Endodermal cell (in vitro differentiated cells): ENCODE results near the gene GPR84. TPM values are rescaled to one million over a fixed set of nuclear protein-coding genes. Genes with fewer than 3 reads are reported as not detected.
A peak's percentile ranks its signal among the peaks of the same experiment; 100 is the strongest.

Experiments used
- DNase-seq: peaks from one replicate; pipeline ENCODE4 v3.0.0-alpha.2; 2017
- H3K27ac ChIP-seq: 2 replicates; pipeline ENCODE4 v1.5.1; 2013; ENCODE audit warnings: mild to moderate bottlenecking, low read depth, low read length, moderate library complexity
- H3K27me3 ChIP-seq: 2 replicates; pipeline ENCODE4 v1.6.1; 2013; ENCODE audit warnings: mild to moderate bottlenecking, low read length, moderate library complexity; ENCODE audit not compliant: insufficient read depth, control insufficient read depth, poor library complexity, severe bottlenecking
- H3K36me3 ChIP-seq: 2 replicates; pipeline ENCODE4 v1.7.0; 2013; ENCODE audit warnings: mild to moderate bottlenecking, low read length, moderate library complexity; ENCODE audit not compliant: control insufficient read depth, insufficient read depth
- H3K4me1 ChIP-seq: one replicate; pipeline ENCODE4 v1.7.0; 2013; ENCODE audit warnings: low read length; ENCODE audit not compliant: control insufficient read depth, insufficient read depth
- H3K4me3 ChIP-seq: 2 replicates; pipeline ENCODE4 v1.5.1; 2013; ENCODE audit warnings: mild to moderate bottlenecking, low read length, moderate library complexity
- H3K9ac ChIP-seq: 2 replicates; pipeline ENCODE4 v1.6.1; 2013; ENCODE audit warnings: mild to moderate bottlenecking, low read length, moderate library complexity; ENCODE audit not compliant: poor library complexity, severe bottlenecking; ENCODE audit errors: extremely low read depth
- H3K9me3 ChIP-seq: 2 replicates; pipeline ENCODE4 v1.6.1; 2013; ENCODE audit warnings: mild to moderate bottlenecking, low read length, moderate library complexity; ENCODE audit not compliant: control insufficient read depth
- H3K27ac Mint-ChIP-seq: 2 replicates; pipeline ENCODE4 v1.8.0; 2020; ENCODE audit warnings: mixed read lengths
- H3K27me3 Mint-ChIP-seq: 2 replicates; pipeline ENCODE4 v1.8.0; 2021; ENCODE audit warnings: mild to moderate bottlenecking, mixed read lengths; ENCODE audit not compliant: insufficient read depth
- H3K36me3 Mint-ChIP-seq: 2 replicates; pipeline ENCODE4 v1.8.0; 2020; ENCODE audit warnings: low read depth, mixed read lengths
- H3K4me1 Mint-ChIP-seq: 2 replicates; pipeline ENCODE4 v1.8.0; 2020; ENCODE audit warnings: mixed read lengths
- H3K4me3 Mint-ChIP-seq: 2 replicates; pipeline ENCODE4 v1.8.0; 2020; ENCODE audit warnings: mild to moderate bottlenecking, moderate library complexity, mixed read lengths
- H3K9me3 Mint-ChIP-seq: 2 replicates; pipeline ENCODE4 v1.8.0; 2020; ENCODE audit warnings: mild to moderate bottlenecking, mixed read lengths
- WGBS, 2 experiments: methylation state at CpG; one replicate each; pipeline versions ENCODE4 v1.1.5 to v1.1.7; 2013; ENCODE audit warnings: missing lambda C conversion rate in 2 of 2, mixed read lengths in 1 of 2; ENCODE audit not compliant: insufficient coverage in 1 of 2, insufficient read length in 1 of 2; 5-methylcytosine and 5-hydroxymethylcytosine counted together
- total RNA-seq, 2 donors: library from RNA; stranded (reverse); fragmentation: NEBNext Ultra II Directional in 1 of 2; extraction: Animal tissue kit (Norgen Biotek cat#: 25700) in 1 of 2; gene quantifications; 2 replicates in 1 of 2; 3 replicates in 1 of 2; pipeline ENCODE4 v1.2.1, GENCODE V29; 2021
- TF ChIP-seq, protein P1 (sequence below): fragments of 200-600 bp; sonication (generic); conservative IDR thresholded peaks from 2 replicates; pipeline ENCODE4 v1.5.0; 2021; ENCODE audit warnings: antibody characterized with exemption, mild to moderate bottlenecking

GPR84 gene
- total RNA-seq, 2 donors from 2014 or later: not detected

DNA sequence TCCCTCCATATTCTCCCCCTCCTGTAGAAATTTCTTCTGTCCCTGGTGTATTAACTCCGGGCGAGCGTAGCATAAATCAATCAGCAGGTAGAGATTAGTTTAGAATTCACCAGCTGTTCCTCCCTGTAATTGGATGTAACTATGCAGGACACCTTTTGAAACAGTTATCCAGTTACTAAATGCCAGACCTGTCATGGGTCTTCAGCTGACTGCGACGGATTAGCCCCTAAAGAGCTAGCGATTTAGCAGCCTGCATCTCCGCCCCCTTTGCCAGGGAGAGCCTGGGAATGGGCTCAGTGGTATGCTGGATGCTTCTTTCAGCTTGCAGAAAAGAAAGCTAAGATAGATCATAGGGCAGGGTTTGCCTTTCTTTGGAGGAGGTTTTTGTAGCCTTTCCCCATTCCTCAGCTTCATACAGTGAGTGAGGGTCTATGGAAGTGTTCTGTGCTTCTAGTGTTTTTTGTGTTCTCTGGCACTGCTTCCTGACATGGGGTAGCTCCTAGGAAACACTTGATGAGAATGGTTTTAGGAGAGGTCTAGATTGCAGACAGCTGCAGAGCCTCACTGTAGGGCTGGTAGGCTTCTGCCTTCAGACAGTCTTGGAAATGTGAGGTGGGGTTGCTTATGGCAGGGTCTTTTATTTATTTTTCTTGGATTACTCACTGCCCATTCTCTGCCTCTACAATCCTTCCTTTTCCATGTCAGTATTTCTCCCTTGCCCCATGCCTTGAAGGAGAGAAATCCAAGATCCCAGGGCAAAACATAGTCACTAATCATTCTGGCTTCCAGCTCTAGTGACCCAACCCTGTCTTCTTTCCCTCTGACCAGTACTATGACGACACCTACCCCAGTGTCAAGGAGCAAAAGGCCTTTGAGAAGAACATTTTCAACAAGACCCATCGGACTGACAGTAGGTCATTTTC lies 22.6 kb downstream of the GPR84 start:
- Mint-ChIP-seq H3K27ac (peak overlapping the region; percentile 10), H3K4me3 (no peak overlapping the region)

DNA sequence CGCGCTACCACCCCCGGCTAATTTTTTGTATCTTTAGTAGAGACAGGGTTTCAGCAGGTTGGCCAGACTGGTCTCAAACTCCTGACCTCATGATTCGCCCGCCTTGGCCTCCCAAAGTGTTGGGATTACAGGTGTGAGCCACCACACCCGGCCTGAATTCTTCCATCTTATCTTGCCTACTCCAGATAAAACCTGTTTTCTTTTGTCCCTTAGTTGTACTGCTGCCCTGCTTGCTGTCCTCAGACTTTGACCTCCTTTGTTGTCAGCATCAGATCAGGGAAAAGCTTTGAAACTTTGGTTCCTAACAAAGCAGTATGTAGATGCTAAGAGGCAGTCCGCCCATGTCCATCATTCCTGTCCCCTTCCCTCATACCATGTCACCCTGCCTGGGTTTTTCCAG lies 23.4 kb downstream of the GPR84 start:
- H3K27ac Mint-ChIP-seq: peak overlapping the region; percentile 10
- 90 to 91% methylated on average over 6 to 7 of the region's 7 CpGs for WGBS, 2 experiments

More for the DNA sequence above, 22.6 kb downstream of the GPR84 start:
- Histone ChIP-seq H3K27ac (peak overlapping the region; percentile 81), H3K36me3 (peaks cover 64% of the 10 kb centered on the region), H3K27me3 (no peaks in the 10 kb centered on the region), H3K9ac (no peak overlapping the region), H3K4me3 (peak overlapping the region; percentile 57), H3K4me1 (peaks cover 19% of the 10 kb centered on the region), H3K9me3 (peaks cover 24% of the 10 kb centered on the region)
- Mint-ChIP-seq H3K27me3 (no peaks in the 10 kb centered on the region), H3K4me1 (peaks cover 38% of the 10 kb centered on the region), H3K9me3 (peaks cover 9% of the 10 kb centered on the region), H3K36me3 (peaks cover 59% of the 10 kb centered on the region)
- DNase-seq: no peak
- TF ChIP-seq, protein P1, sequence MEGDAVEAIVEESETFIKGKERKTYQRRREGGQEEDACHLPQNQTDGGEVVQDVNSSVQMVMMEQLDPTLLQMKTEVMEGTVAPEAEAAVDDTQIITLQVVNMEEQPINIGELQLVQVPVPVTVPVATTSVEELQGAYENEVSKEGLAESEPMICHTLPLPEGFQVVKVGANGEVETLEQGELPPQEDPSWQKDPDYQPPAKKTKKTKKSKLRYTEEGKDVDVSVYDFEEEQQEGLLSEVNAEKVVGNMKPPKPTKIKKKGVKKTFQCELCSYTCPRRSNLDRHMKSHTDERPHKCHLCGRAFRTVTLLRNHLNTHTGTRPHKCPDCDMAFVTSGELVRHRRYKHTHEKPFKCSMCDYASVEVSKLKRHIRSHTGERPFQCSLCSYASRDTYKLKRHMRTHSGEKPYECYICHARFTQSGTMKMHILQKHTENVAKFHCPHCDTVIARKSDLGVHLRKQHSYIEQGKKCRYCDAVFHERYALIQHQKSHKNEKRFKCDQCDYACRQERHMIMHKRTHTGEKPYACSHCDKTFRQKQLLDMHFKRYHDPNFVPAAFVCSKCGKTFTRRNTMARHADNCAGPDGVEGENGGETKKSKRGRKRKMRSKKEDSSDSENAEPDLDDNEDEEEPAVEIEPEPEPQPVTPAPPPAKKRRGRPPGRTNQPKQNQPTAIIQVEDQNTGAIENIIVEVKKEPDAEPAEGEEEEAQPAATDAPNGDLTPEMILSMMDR: no peak
- 79 to 92% methylated on average over 7 to 9 of the region's 9 CpGs for WGBS, 2 experiments

DNA sequence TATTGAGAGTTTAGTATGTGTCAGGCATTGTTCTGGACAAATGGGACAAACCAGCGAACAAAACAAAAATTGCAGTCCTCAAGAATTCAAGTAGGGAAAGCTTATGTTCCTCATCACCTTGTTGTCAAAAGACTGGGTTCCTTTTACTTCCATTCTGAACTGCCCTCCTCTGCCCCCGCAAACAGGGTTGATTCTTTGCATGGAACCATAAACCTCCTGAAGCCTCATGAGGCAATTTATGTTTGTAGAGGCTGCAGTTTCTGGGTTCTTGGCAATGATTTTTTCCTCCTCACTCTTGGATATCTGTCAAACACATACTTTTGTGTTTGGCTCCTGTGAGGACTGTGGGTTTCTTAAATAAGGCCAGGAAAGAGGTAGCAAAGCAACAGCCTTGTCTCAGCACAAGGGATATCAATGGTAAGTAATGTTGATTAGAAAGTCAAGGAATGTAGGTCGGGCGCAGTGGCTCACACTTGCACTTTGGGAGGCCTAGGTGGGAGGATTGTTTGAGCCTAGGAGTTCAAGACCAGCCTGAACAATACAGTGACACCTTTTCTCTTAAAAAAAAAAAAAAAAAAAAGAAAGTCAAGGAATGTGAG lies 25.5 kb downstream of the GPR84 start:
- H3K9me3 Mint-ChIP-seq: peaks cover 9% of the 10 kb centered on the region
- peaks cover 21% of the 10 kb centered on the region for H3K9me3 ChIP-seq
- peak overlapping the region; percentile 12 for H3K27ac ChIP-seq
- no peak overlapping the region for H3K4me3 Mint-ChIP-seq
- peak; percentile 81 for DNase-seq
- no peak overlapping the region for H3K4me3 ChIP-seq
- H3K36me3 Mint-ChIP-seq: peaks cover 41% of the 10 kb centered on the region
- H3K9ac ChIP-seq: peak overlapping the region; percentile 30
- no peaks in the 10 kb centered on the region for H3K27me3 Mint-ChIP-seq
- peaks cover 38% of the 10 kb centered on the region for H3K4me1 Mint-ChIP-seq
- TF ChIP-seq, protein P1: no peak
- peak overlapping the region; percentile 48 for H3K27ac Mint-ChIP-seq
- peaks cover 42% of the 10 kb centered on the region for H3K36me3 ChIP-seq
- peaks cover 19% of the 10 kb centered on the region for H3K4me1 ChIP-seq
- 60 to 72% methylated on average over 4 of the region's 4 CpGs for WGBS, 2 experiments
- no peaks in the 10 kb centered on the region for H3K27me3 ChIP-seq

More for the DNA sequence above, 23.4 kb downstream of the GPR84 start:
- no peaks in the 10 kb centered on the region for H3K27me3 Mint-ChIP-seq
- peaks cover 38% of the 10 kb centered on the region for H3K4me1 Mint-ChIP-seq
- Histone ChIP-seq H3K27ac (peak overlapping the region; percentile 81), H3K9me3 (peaks cover 24% of the 10 kb centered on the region), H3K27me3 (no peaks in the 10 kb centered on the region), H3K9ac (no peak overlapping the region), H3K4me3 (peak overlapping the region; percentile 57), H3K4me1 (peaks cover 19% of the 10 kb centered on the region), H3K36me3 (peaks cover 58% of the 10 kb centered on the region)
- H3K36me3 Mint-ChIP-seq: peaks cover 57% of the 10 kb centered on the region
- H3K9me3 Mint-ChIP-seq: peaks cover 9% of the 10 kb centered on the region
- no peak for DNase-seq
- no peak overlapping the region for H3K4me3 Mint-ChIP-seq
- TF ChIP-seq, protein P1: no peak
